Gastrocnemius medialis (tissue), 4 donors: ENCODE results near the gene TDRD6. TPM values are rescaled to one million over a fixed set of nuclear protein-coding genes. Genes with fewer than 3 reads are reported as not detected.

Experiments used
- ATAC-seq, 2 donors: fragments of 150-250 bp; one replicate each; pipeline ENCODE4 v1.9.1; 2016
- DNase-seq, 2 donors: peaks; one replicate each; pipeline ENCODE4 v3.0.0-alpha.2; 2019
- H3K27ac ChIP-seq, 4 donors: fragments of 200-600 bp; sonication (generic); 1 replicate in 1 of 4; 2 replicates in 3 of 4; pipeline ENCODE4 v1.5.1; 2016 to 2018; ENCODE audit warnings: mild to moderate bottlenecking in 2 of 4, moderate library complexity in 1 of 4
- H3K27me3 ChIP-seq, 3 donors: fragments of 200-600 bp; sonication (generic) in 2 of 3; 1 replicate in 1 of 3; 2 replicates in 2 of 3; pipeline versions ENCODE4 v1.5.1 to v1.6.0; 2016 to 2019; ENCODE audit warnings: mild to moderate bottlenecking in 1 of 3, moderate library complexity in 1 of 3
- H3K36me3 ChIP-seq, 2 donors: fragments of 200-600 bp; sonication (generic) in 1 of 2; one replicate each; pipeline ENCODE4 v1.5.1; 2017 to 2018
- H3K4me1 ChIP-seq, 2 donors: fragments of 200-600 bp; sonication (generic) in 1 of 2; one replicate each; pipeline ENCODE4 v1.5.1; 2016 to 2017; ENCODE audit warnings: mild to moderate bottlenecking in 2 of 2
- H3K4me3 ChIP-seq, 4 donors: fragments of 200-600 bp; sonication (generic) in 3 of 4; 1 replicate in 1 of 4; 2 replicates in 3 of 4; pipeline ENCODE4 v1.5.1; 2016 to 2019; ENCODE audit warnings: mild to moderate bottlenecking in 2 of 4
- H3K9me3 ChIP-seq, 3 donors: fragments of 200-600 bp; sonication (generic) in 2 of 3; 1 replicate in 1 of 3; 2 replicates in 2 of 3; pipeline ENCODE4 v1.5.1; 2016 to 2019
- POLR2A ChIP-seq, 2 donors: fragments of 450-650 bp; IDR thresholded peaks; one replicate each; pipeline ENCODE4 v1.6.1; 2017; ENCODE audit warnings: antibody characterized with exemption in 2 of 2, mild to moderate bottlenecking in 2 of 2, moderate library complexity in 2 of 2
- in situ Hi-C, 4 donors: fragments of 200-750 bp; cut with MboI; loops; one replicate each; pipeline versions ENCODE4 v1.15.0 to v1.8.0; 2017; ENCODE audit warnings: low sequenced_read_pairs in 4 of 4
- intact Hi-C: fragments of 100-400 bp; cut with DNase I; formaldehyde crosslinking; loops from one replicate; pipeline ENCODE4 v1.15.1; 2023; ENCODE audit warnings: low total_unique reads
- total RNA-seq, 4 donors: library from RNA; depleted of rRNA; stranded (reverse); fragments of >200 nt; gene quantifications; one replicate each; pipeline versions ENCODE4 v1.1.0 to v1.2.3, GENCODE V29; 2016
- TF ChIP-seq, protein P1 (sequence below), 5 experiments: fragments of 450-650 bp in 3 of 5; fragments of 200-600 bp in 2 of 5; sonication (generic) in 2 of 5; IDR thresholded peaks in 4 of 5; conservative IDR thresholded peaks in 1 of 5; 1 replicate in 4 of 5; 2 replicates in 1 of 5; pipeline ENCODE4 v1.5.1; 2016 to 2019; ENCODE audit warnings: antibody characterized with exemption in 5 of 5, mild to moderate bottlenecking in 3 of 5, moderate library complexity in 3 of 5

TDRD6 gene
- total RNA-seq, 4 donors from 2014 or later, result 0.03 to 1.7 (median 0.07) TPM

DNA sequence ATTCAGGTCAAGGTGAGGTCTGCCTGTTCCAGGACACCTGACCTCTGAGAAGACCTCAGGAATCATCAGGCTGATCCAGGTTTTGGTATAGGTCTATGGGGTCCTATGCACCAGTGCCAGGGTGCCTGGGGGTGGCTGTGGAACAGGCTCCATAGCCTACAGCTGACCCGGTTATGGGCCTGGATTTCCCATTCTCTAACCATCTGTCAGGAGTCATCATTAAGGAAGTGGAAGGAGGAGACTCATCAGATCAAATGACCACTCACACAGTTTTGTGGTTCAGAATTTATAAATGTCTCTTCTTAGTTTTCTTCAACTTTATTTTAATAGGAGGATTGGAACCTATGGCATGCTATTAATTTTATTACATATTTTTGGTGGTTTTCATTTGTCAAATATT is 32.7 kb downstream of the TDRD6 start:
- in situ Hi-C loops (no loop called here), intact Hi-C loops (no loop called here)
- no peaks in the 10 kb centered on the region for H3K9me3 ChIP-seq
- DNase-seq (no peak), ATAC-seq (no peak)
- no peak overlapping the region for H3K4me3 ChIP-seq
- H3K27ac ChIP-seq, result no peak overlapping the region
- H3K36me3 ChIP-seq, result no peaks in the 10 kb centered on the region
- TF ChIP-seq, protein P1, sequence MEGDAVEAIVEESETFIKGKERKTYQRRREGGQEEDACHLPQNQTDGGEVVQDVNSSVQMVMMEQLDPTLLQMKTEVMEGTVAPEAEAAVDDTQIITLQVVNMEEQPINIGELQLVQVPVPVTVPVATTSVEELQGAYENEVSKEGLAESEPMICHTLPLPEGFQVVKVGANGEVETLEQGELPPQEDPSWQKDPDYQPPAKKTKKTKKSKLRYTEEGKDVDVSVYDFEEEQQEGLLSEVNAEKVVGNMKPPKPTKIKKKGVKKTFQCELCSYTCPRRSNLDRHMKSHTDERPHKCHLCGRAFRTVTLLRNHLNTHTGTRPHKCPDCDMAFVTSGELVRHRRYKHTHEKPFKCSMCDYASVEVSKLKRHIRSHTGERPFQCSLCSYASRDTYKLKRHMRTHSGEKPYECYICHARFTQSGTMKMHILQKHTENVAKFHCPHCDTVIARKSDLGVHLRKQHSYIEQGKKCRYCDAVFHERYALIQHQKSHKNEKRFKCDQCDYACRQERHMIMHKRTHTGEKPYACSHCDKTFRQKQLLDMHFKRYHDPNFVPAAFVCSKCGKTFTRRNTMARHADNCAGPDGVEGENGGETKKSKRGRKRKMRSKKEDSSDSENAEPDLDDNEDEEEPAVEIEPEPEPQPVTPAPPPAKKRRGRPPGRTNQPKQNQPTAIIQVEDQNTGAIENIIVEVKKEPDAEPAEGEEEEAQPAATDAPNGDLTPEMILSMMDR (IDR thresholded peaks at IDR 0.05 in 4 of 5, conservative IDR thresholded peaks at IDR 0.05 in 1 of 5), result no peak
- no peak for TF ChIP-seq POLR2A (IDR thresholded peaks at IDR 0.05)
- H3K4me1 ChIP-seq, result no peaks in the 10 kb centered on the region
- no peaks in the 10 kb centered on the region for H3K27me3 ChIP-seq

DNA sequence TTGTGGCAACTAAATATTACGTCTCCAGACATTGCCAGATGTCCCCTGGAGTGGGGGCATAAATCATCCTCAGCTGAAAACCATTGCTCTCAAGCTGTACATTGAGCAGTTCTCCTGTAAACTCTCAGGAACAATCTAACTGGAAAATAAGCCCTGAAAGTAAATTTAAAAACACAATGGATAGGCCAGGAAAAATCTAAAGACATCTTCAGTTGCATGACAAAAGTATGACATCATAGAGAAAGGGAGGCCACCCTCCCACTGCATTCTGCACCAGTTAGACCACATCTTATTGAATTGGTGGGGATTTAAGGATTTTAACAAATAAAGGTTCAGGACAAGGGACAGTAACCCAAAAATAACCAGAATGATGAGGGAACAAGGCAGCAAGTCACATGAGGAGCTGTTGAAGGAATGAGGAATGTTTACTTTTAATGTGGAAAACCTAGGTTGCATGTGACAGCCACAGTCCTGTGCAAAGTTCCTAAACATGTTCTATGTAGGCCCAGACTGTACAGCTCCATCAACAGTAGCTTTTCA is 42.2 kb downstream of the TDRD6 start:
- Histone ChIP-seq H3K36me3 (no peaks in the 10 kb centered on the region), H3K27me3 (peaks cover 0 to 6% (median 5%) of the 10 kb centered on the region in 3 donors), H3K9me3 (no peaks in the 10 kb centered on the region), H3K4me1 (no peaks in the 10 kb centered on the region), H3K27ac (no peak overlapping the region), H3K4me3 (no peak overlapping the region)
- ATAC-seq (no peak), DNase-seq (no peak)
- intact Hi-C loops, result no loop called here
- TF ChIP-seq, protein P1 (IDR thresholded peaks at IDR 0.05 in 4 of 5, conservative IDR thresholded peaks at IDR 0.05 in 1 of 5), result no peak
- TF ChIP-seq POLR2A (IDR thresholded peaks at IDR 0.05), result no peak
- in situ Hi-C loops, result no loop called here

DNA sequence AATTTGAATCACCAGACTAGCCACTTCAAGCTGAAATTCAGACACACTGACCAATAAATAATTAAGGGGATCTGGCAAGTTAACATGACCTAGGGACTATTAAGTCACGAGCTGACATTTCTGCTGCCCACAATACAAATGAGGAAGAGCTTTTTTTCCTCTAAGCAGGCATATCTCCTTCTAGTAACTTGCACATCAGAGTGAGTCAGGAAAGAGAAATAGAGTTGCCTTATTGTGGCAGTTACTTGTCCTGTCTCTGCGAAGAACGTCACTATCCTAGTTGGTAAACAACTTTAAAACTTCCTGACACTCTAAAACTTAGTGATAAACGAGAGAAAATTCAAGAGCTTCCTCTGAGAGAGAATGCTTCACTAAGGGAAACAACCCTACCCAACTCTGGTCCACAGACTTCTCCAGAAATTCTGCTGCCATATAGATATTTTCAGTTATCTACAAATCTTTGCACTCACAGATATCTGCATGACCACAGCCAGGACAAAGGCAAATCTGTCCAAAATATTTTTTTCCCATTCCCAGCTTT is 43.3 kb downstream of the TDRD6 start:
- peaks cover 3 to 17% (median 5%) of the 10 kb centered on the region in 3 donors for H3K27me3 ChIP-seq
- no peaks in the 10 kb centered on the region for H3K36me3 ChIP-seq
- ATAC-seq, result no peak
- no peak for TF ChIP-seq POLR2A (IDR thresholded peaks at IDR 0.05)
- TF ChIP-seq, protein P1 (IDR thresholded peaks at IDR 0.05 in 4 of 5, conservative IDR thresholded peaks at IDR 0.05 in 1 of 5), result no peak
- intact Hi-C loops (no loop called here), in situ Hi-C loops (no loop called here)
- no peak overlapping the region for H3K4me3 ChIP-seq
- no peak overlapping the region for H3K27ac ChIP-seq
- H3K9me3 ChIP-seq, result no peaks in the 10 kb centered on the region
- peaks cover 3 to 11% of the 10 kb centered on the region in 2 donors for H3K4me1 ChIP-seq
- no peak for DNase-seq

DNA sequence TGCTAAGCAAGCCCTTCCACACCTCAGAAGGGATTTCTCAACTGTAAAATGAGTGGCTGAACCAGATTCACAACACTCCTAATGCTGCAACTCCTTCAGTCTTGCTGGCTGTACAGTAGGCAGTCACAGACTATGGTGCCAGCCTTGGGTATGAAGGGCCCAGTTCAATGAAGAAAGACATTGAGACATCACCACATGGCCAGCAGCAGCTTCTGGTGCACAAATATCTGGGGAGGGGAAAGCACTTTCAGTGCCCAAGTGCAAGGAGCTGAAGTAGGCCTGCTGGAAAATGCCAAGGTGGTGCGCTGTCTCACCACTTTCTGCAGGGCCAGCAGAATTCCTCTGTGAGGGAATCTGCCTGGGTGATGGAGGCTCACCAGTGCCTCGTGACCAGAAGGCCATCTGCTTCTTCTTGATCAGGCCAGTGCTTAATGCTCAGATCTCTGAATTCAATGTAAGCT is 45.7 kb downstream of the TDRD6 start:
- Histone ChIP-seq H3K4me1 (peaks cover 3 to 11% of the 10 kb centered on the region in 2 donors), H3K27ac (no peak overlapping the region), H3K27me3 (peaks cover 5 to 34% (median 18%) of the 10 kb centered on the region in 3 donors), H3K9me3 (no peaks in the 10 kb centered on the region), H3K4me3 (no peak overlapping the region), H3K36me3 (no peaks in the 10 kb centered on the region)
- TF ChIP-seq, protein P1 (IDR thresholded peaks at IDR 0.05 in 4 of 5, conservative IDR thresholded peaks at IDR 0.05 in 1 of 5), result no peak
- TF ChIP-seq POLR2A (IDR thresholded peaks at IDR 0.05), result no peak
- ATAC-seq, result no peak
- intact Hi-C loops, result no loop called here
- in situ Hi-C loops, result no loop called here
- DNase-seq, result no peak
